ENCODE data around the gene CLCN6. TPM values are rescaled to one million over a fixed set of nuclear protein-coding genes. Genes with fewer than 3 reads are reported as not detected.

CLCN6 gene
- total RNA-seq, 1 experiment from 2014 or later, result 30.4 TPM

GRCh38 chr1:11797525-11798216, 8.3 kb upstream of the CLCN6 start:
- no peaks in the 10 kb centered on the region for H3K27me3 Mint-ChIP-seq (ENCODE audit: insufficient read depth, unreplicated experiment)

GRCh38 chr1:11799099-11799498, 6.9 kb upstream of the CLCN6 start:
- no peaks in the 10 kb centered on the region for H3K27me3 ChIP-seq (replicated peaks; ENCODE audit: control insufficient read depth, insufficient read depth, low read length)
- Mint-ChIP-seq H3K36me3 (ENCODE audit: insufficient read depth, unreplicated experiment) (peaks cover 7% of the 10 kb centered on the region), H3K4me1 (ENCODE audit: low read depth, unreplicated experiment) (no peaks in the 10 kb centered on the region), H3K4me3 (ENCODE audit: unreplicated experiment) (no peak overlapping the region), H3K9me3 (ENCODE audit: unreplicated experiment) (no peaks in the 10 kb centered on the region), H3K27me3 (ENCODE audit: insufficient read depth, unreplicated experiment) (no peaks in the 10 kb centered on the region), H3K27ac (ENCODE audit: unreplicated experiment) (no peak overlapping the region)
- no peak for DNase-seq
- intact Hi-C loops (cut with micrococcal nuclease; ENCODE audit: unreplicated experiment), result no loop called here
- peaks cover 14% of the 10 kb centered on the region for H3K4me1 ChIP-seq
- no peak for TF ChIP-seq CTCF (IDR thresholded peaks at IDR 0.05; ENCODE audit: insufficient read depth in 1 of 2, low read depth in 1 of 2, low read length in 1 of 2, severe bottlenecking in 1 of 2, unreplicated experiment in 1 of 2)
- H3K36me3 ChIP-seq (ENCODE audit: control insufficient read depth, insufficient read depth, low read length), result peaks cover 5% of the 10 kb centered on the region
- no TSS peak for BruUV-seq (replicated peaks)
- H3K9me3 ChIP-seq, result no peaks in the 10 kb centered on the region
- ChIA-PET CTCF (no interaction called here), POLR2A (no interaction called here)
- H3K4me3 ChIP-seq (ENCODE audit: low read depth, low read length), result no peak overlapping the region

More at GRCh38 chr1:11797525-11798216, 8.3 kb upstream of the CLCN6 start:
- peaks cover 2% of the 10 kb centered on the region for H3K4me1 Mint-ChIP-seq (ENCODE audit: low read depth, unreplicated experiment)
- H3K27me3 ChIP-seq (replicated peaks; ENCODE audit: control insufficient read depth, insufficient read depth, low read length), result no peaks in the 10 kb centered on the region
- DNase-seq, result no peak
- H3K4me3 ChIP-seq (ENCODE audit: low read depth, low read length), result no peak overlapping the region
- peaks cover 5% of the 10 kb centered on the region for H3K36me3 ChIP-seq (ENCODE audit: control insufficient read depth, insufficient read depth, low read length)
- TF ChIP-seq CTCF (IDR thresholded peaks at IDR 0.05; ENCODE audit: insufficient read depth in 1 of 2, low read depth in 1 of 2, low read length in 1 of 2, severe bottlenecking in 1 of 2, unreplicated experiment in 1 of 2), result no peak
- peaks cover 7% of the 10 kb centered on the region for H3K4me1 ChIP-seq
- ChIA-PET CTCF (no interaction called here), POLR2A (no interaction called here)
- H3K27ac Mint-ChIP-seq (ENCODE audit: unreplicated experiment), result no peak overlapping the region
- intact Hi-C loops (cut with micrococcal nuclease; ENCODE audit: unreplicated experiment), result no loop called here
- no peak overlapping the region for H3K4me3 Mint-ChIP-seq (ENCODE audit: unreplicated experiment)
- H3K9me3 ChIP-seq, result no peaks in the 10 kb centered on the region
- no peaks in the 10 kb centered on the region for H3K9me3 Mint-ChIP-seq (ENCODE audit: unreplicated experiment)
- peaks cover 9% of the 10 kb centered on the region for H3K36me3 Mint-ChIP-seq (ENCODE audit: insufficient read depth, unreplicated experiment)
- BruUV-seq (replicated peaks), result no TSS peak

- ChIA-PET CTCF (no interaction called here), POLR2A (no interaction called here)
- Mint-ChIP-seq H3K27ac (ENCODE audit: unreplicated experiment) (no peak overlapping the region), H3K9me3 (ENCODE audit: unreplicated experiment) (no peaks in the 10 kb centered on the region), H3K27me3 (ENCODE audit: insufficient read depth, unreplicated experiment) (no peaks in the 10 kb centered on the region), H3K36me3 (ENCODE audit: insufficient read depth, unreplicated experiment) (peaks cover 7% of the 10 kb centered on the region), H3K4me1 (ENCODE audit: low read depth, unreplicated experiment) (no peaks in the 10 kb centered on the region), H3K4me3 (ENCODE audit: unreplicated experiment) (no peak overlapping the region)
- peaks cover 5% of the 10 kb centered on the region for H3K36me3 ChIP-seq (ENCODE audit: control insufficient read depth, insufficient read depth, low read length)
- no peaks in the 10 kb centered on the region for H3K9me3 ChIP-seq
- no peak for DNase-seq
- H3K27me3 ChIP-seq (replicated peaks; ENCODE audit: control insufficient read depth, insufficient read depth, low read length), result no peaks in the 10 kb centered on the region
- H3K4me3 ChIP-seq (ENCODE audit: low read depth, low read length), result no peak overlapping the region
- peaks cover 10% of the 10 kb centered on the region for H3K4me1 ChIP-seq
- TF ChIP-seq CTCF (IDR thresholded peaks at IDR 0.05; ENCODE audit: insufficient read depth in 1 of 2, low read depth in 1 of 2, low read length in 1 of 2, severe bottlenecking in 1 of 2, unreplicated experiment in 1 of 2), result no peak
- intact Hi-C loops (cut with micrococcal nuclease; ENCODE audit: unreplicated experiment), result loop anchor here (10.0 kb wide), 1 partner anchor 65 kb away; the partner anchor contains the start of gene AGTRAP
- BruUV-seq (replicated peaks), result no TSS peak
Measured at GRCh38 chr1:11799896-11800295, 6.1 kb upstream of the CLCN6 start.

All from Caco-2 (cell line).